ENCODE results near the gene ADARB2.

Gene ADARB2

DNA sequence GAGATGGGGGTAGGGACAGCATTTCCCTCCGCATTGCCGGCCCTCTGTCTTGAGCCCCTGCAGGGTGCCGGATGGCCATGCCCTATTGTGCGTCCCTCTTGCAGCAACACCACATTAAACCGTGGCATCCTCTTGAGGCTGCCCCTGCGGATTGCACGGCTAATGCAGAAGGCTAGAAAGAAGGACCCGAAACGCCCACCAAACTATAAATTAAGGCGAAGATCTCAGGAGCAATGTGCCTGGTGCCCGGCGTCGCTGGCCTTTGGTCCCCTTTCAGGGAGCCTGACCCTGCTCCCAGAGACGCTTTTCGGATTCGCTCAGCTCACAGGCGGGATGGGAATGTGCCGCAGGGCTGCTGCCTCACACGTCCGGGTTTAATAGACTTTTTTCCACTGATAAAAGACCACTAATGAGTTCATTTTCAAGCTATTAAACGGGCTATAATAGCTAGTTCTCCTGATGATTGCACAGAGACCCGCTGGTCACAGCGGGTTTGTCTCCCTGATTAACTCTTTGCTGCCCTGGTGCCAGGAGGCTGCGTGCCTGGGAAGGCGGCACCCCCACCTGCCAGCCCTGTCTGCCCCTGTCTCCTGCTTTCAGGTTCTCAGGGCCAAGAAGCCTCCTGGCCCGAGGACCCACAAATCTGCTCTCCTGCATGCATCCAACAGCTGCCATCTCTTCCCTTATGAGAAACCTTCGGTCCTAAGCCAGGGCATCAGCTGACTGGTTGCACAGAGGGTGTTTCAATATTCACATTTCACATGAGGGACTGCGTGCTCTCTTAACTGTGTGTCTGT lies 128.3 kb downstream of the ADARB2 start:
- DNase-seq, result no peak

GRCh38 chr10:1608408-1608807 lies 128.9 kb downstream of the ADARB2 start:
- no peak for DNase-seq

- no peak for DNase-seq
Measured at GRCh38 chr10:1607466-1607865, 129.9 kb downstream of the ADARB2 start.

GRCh38 chr10:1605999-1606940 lies 131.1 kb downstream of the ADARB2 start:
- DNase-seq, result no peak

DNA sequence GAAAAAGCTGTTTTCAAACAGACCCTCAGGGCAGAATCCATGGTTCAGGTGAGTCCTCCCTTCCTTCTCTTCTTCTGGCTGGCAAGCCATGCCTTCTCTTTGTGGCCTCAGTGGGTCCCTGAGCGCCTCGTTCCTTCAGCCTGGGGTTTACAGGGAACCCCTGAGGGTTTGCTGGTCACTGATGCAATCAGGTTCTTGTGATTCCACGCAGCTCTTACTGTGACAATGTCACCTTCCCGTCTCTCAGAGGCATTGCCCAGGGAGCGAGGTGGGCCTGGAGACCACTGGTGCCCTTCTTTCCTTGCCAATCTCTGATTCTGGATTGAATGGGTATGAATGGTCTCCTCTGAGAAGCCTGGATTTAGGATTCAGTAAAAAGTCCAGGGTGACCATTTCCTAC lies 132.2 kb downstream of the ADARB2 start:
- DNase-seq, result no peak

GRCh38 chr10:1604246-1604645 lies 133.1 kb downstream of the ADARB2 start:
- no peak for DNase-seq

GRCh38 chr10:1603181-1603580 lies 134.1 kb downstream of the ADARB2 start:
- DNase-seq, result no peak

DNA sequence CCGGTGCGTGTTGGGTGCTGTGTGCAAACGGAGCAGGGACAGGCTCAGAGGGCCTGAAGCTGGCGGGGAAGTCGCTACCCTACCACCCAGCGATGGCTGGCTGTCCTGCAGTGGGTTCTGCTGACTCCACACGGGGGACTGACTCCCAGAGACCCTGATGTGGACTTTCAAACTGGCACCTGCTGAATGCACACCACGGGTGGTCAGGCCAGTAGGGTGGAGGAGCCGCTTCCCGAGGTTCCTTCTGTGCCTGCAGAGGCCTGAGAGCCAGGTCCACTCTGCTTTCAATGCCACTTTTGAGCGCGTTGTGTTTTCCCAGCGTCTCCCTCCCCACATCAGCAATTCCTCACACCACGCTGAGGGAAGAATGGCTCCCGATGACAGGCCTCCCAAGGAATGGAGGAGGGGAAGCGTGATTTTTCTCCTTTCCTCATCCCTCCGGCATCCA lies 135.3 kb downstream of the ADARB2 start:
- DNase-seq, result no peak

DNA sequence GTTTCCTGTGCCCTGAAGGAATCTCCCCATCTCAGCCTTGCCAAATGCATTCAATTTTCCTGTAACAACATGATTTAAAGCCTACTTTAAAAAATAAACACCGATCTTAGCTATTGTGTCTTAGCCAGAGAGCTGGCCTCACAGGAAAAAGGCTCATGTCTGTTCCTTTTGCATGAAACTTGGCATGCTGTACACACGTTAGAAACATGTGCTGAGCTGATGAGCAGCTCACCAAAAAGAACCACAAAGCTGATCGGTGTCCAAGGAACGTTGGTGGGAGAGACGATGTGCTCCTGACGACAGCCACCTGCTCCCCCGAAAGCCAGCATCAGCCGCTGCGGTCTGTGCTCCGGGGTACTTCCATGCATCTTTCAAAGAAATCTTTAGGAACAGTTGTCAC lies 135.9 kb downstream of the ADARB2 start:
- no peak for DNase-seq

DNA sequence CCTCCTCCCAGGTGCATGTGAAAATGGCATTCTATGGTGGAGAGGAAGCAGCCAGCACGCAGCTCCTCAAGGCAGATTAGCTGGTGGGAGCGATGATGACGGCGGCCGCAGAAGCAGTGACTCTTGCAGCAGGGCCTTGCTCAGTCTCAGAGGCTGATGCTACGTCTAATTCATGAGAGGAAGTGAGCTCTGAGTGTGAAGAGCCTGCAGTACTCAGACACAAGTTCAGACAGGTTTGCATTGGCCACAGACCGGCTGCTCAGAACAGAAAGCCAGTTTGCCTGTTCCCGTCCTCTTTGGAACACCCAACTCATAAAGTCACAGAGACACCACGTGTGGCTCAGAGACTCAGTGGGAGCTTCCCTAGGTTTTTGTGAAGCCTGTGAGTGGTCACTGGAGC lies 136.5 kb downstream of the ADARB2 start:
- DNase-seq, result no peak

GRCh38 chr10:1598393-1599153 lies 138.8 kb downstream of the ADARB2 start:
- peak; percentile 60 to 79 for DNase-seq

GRCh38 chr10:1597370-1598146 lies 139.8 kb downstream of the ADARB2 start:
- no peak for DNase-seq

DNA sequence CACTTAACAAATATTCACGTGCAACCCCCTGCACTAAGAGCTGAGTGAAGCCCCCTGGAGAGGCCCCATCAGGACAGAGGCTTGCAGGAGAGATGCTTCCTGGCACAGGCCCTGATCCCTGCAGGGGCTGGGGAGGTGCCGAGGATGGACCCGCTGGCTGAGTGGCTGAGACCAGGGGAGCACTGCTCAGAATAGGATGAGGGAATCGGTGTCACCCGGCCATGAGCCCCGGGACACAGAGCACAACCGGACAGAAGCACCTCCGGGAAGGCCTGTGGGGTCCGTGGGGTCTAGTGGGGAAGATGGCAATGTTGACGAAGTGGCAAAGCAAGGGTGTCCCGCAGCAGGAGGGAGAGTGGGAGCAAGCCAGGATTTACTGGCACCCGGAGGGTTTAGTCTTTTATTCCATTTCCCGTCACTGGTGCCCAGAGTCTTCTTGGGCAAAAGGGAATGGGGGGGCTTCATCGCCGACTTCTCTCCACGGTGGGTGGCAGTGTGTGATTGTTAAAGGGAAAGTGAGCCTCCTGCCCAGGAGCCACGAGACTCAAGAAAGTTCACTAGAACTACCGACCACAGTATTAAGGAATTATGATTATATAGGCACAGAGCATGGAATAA lies 140.7 kb downstream of the ADARB2 start:
- DNase-seq, result no peak

- DNase-seq, result no peak
Measured at GRCh38 chr10:1595726-1596125, 141.6 kb downstream of the ADARB2 start.

- no peak for DNase-seq
Measured at GRCh38 chr10:1595242-1595600, 142.1 kb downstream of the ADARB2 start.

DNA sequence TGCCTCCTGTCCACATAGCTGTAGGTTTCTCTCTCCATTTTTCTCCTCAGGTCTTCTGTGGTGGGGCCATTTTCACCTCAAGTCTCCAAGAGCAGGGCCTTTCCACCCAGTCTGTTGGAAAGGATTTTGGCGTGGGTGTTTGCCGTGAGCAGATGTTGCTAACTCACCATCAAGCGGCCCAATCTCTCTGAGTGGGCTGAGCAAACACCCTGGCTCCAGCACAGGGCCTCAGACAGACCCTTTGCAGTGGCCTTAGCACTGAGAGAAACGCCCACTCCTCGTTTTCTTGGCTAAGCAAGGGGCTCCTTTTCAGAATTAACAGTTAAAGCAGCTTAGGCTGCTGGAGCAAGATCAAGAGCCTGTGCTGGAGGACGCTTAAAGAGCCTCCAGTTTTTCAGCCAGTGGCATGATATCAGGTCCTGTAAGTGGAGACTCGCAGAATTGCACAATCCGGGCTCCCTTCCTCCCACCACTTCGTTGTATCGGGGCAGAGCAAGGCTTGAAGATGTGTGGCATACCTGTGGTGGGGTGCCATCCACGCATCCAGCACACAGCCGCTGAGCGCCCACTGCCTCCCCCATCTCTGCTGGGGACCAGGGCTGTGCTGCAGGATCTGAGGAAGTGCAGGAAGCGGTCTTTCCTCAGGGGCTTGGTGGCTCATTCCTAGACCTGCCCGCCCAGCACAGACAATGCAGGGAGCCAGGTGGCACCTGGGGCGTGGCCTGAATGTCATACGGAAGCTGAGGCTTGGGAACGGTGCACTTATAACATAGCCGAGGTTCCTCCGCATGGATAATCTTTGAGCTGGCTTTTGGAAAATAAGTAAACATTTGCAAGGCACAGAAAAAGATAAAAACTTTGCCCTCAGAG lies 142.7 kb downstream of the ADARB2 start:
- DNase-seq, result no peak

- DNase-seq, result no peak
Measured at GRCh38 chr10:1591742-1592141, 145.6 kb downstream of the ADARB2 start.

- no peak for DNase-seq
Measured at GRCh38 chr10:1591045-1591444, 146.3 kb downstream of the ADARB2 start.

DNA sequence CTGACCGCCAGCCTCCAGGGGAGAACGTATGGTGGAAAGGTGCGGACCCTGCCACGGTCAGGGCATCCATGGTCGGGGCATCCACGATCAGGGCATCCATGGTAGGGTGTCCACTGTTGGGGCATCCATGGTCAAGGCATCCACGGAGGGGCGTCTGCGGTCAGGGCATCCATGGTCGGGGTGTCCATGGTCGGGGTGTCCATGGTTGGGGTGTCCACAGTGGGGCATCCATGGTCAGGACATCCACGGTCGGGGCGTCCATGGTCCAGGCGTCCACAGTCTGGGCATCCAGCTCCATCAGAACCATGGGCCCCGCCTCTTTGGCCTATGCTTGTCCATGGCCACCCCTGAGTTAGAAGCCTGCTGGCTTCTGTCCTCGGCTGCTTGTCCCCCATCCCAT lies 148.1 kb downstream of the ADARB2 start:
- no peak for DNase-seq

DNA sequence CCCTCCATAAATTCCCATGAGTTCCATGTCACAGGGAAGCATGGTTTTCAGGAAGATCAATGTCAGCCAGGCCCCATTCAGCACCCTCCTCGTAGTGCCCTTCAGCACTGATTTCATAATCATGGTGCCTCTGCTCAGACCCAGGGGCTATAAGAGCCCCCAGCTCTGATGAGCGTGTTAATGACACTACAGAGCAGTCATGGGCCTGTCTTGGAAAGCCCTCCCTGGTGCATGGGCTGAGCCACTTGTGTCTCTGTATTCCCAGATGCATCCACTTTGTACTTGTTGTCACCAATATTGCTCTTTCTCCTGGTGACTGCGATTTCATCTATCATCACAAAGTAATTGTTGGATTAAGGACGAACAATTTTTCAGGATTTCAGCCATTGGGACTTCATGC lies 154.6 kb downstream of the ADARB2 start:
- DNase-seq, result no peak

- DNase-seq, result no peak
Measured at GRCh38 chr10:1581189-1581588, 156.1 kb downstream of the ADARB2 start.
